ENCODE results near the gene TMEM132C. TPM values are rescaled to one million over a fixed set of nuclear protein-coding genes. Genes with fewer than 3 reads are reported as not detected.

Gene TMEM132C
- total RNA-seq, 1 donor from 2014 or later = 3.9 TPM

- H3K9me3 Mint-ChIP-seq = peaks cover 29% of the 10 kb centered on the region
- H3K27ac ChIP-seq = no peak overlapping the region
- no peak for DNase-seq (ENCODE audit: low spot score)
Observed at GRCh38 chr12:128537668-128538067, 270.7 kb downstream of the TMEM132C start.

GRCh38 chr12:128542844-128543243 is 275.9 kb downstream of the TMEM132C start:
- Histone ChIP-seq H3K27ac (no peak overlapping the region), H3K79me2 (ENCODE audit: low read depth) (no peaks in the 10 kb centered on the region), H2AFZ (replicated peaks) (no peak overlapping the region), H3K9me3 (ENCODE audit: low read depth) (no peaks in the 10 kb centered on the region), H3K36me3 (no peaks in the 10 kb centered on the region), H3K4me3 (no peak overlapping the region), H3K4me2 (no peak overlapping the region), H4K20me1 (ENCODE audit: low read depth) (no peaks in the 10 kb centered on the region), H3F3A (ENCODE audit: low read depth) (no peaks in the 10 kb centered on the region), H3K27me3 (no peaks in the 10 kb centered on the region), H3K9ac (no peak overlapping the region), H3K4me1 (no peaks in the 10 kb centered on the region)
- Mint-ChIP-seq H3K36me3 (peaks cover 26% of the 10 kb centered on the region), H3K27ac (no peak overlapping the region), H3K9me3 (no peaks in the 10 kb centered on the region), H3K4me3 (no peak overlapping the region), H3K4me1 (peaks cover 8% of the 10 kb centered on the region), H3K27me3 (ENCODE audit: insufficient read depth, low read depth) (peaks cover 5% of the 10 kb centered on the region)
- TF ChIP-seq EZH2phosphoT487 (IDR thresholded peaks at IDR 0.05) = no peak
- TF ChIP-seq EZH2 (IDR thresholded peaks at IDR 0.05) = no peak
- no peak for TF ChIP-seq CTCF (IDR thresholded peaks at IDR 0.05)
- DNase-seq (ENCODE audit: low spot score) = no peak

More at GRCh38 chr12:128537668-128538067, 270.7 kb downstream of the TMEM132C start:
- TF ChIP-seq EZH2 (IDR thresholded peaks at IDR 0.05) (no peak), EZH2phosphoT487 (IDR thresholded peaks at IDR 0.05) (no peak), CTCF (IDR thresholded peaks at IDR 0.05) (no peak)
- Histone ChIP-seq H3K4me3 (no peak overlapping the region), H3K4me2 (no peak overlapping the region), H4K20me1 (ENCODE audit: low read depth) (no peaks in the 10 kb centered on the region), H3K9ac (no peak overlapping the region), H3K79me2 (ENCODE audit: low read depth) (no peaks in the 10 kb centered on the region), H3F3A (ENCODE audit: low read depth) (no peaks in the 10 kb centered on the region), H3K4me1 (no peaks in the 10 kb centered on the region), H3K36me3 (no peaks in the 10 kb centered on the region), H3K27me3 (no peaks in the 10 kb centered on the region), H2AFZ (replicated peaks) (no peak overlapping the region), H3K9me3 (ENCODE audit: low read depth) (no peaks in the 10 kb centered on the region)
- Mint-ChIP-seq H3K36me3 (peaks cover 41% of the 10 kb centered on the region), H3K27me3 (ENCODE audit: insufficient read depth, low read depth) (no peaks in the 10 kb centered on the region), H3K4me1 (peaks cover 14% of the 10 kb centered on the region), H3K27ac (no peak overlapping the region), H3K4me3 (no peak overlapping the region)

- Histone ChIP-seq H3F3A (ENCODE audit: low read depth) (no peaks in the 10 kb centered on the region), H3K4me2 (no peak overlapping the region), H4K20me1 (ENCODE audit: low read depth) (no peaks in the 10 kb centered on the region), H3K4me3 (no peak overlapping the region), H3K9me3 (ENCODE audit: low read depth) (no peaks in the 10 kb centered on the region), H3K27ac (no peak overlapping the region), H3K36me3 (no peaks in the 10 kb centered on the region), H3K79me2 (ENCODE audit: low read depth) (no peaks in the 10 kb centered on the region), H3K9ac (no peak overlapping the region), H3K27me3 (no peaks in the 10 kb centered on the region), H2AFZ (replicated peaks) (no peak overlapping the region), H3K4me1 (no peaks in the 10 kb centered on the region)
- Mint-ChIP-seq H3K27ac (no peak overlapping the region), H3K27me3 (ENCODE audit: insufficient read depth, low read depth) (peaks cover 5% of the 10 kb centered on the region), H3K4me1 (peaks cover 11% of the 10 kb centered on the region), H3K9me3 (no peaks in the 10 kb centered on the region), H3K36me3 (peaks cover 30% of the 10 kb centered on the region), H3K4me3 (no peak overlapping the region)
- peak; percentile 43 for DNase-seq (ENCODE audit: low spot score)
- TF ChIP-seq EZH2 (IDR thresholded peaks at IDR 0.05) = no peak
- TF ChIP-seq CTCF (IDR thresholded peaks at IDR 0.05) = peak; percentile 49
- no peak for TF ChIP-seq EZH2phosphoT487 (IDR thresholded peaks at IDR 0.05)
Observed at GRCh38 chr12:128543460-128543859, 276.5 kb downstream of the TMEM132C start.
